OCI-M1 (cell line): ENCODE data around the gene CXCL16.
"Not testable (repeated sequence)": the region's sequence is repeated elsewhere in the genome, so short reads cannot be mapped to it uniquely, and the experiment has no call there.

Experiments used
- DNase-seq: peaks from one replicate; lab custom pipeline; 2025; lab: John Stamatoyannopoulos, UW

Gene CXCL16

DNA sequence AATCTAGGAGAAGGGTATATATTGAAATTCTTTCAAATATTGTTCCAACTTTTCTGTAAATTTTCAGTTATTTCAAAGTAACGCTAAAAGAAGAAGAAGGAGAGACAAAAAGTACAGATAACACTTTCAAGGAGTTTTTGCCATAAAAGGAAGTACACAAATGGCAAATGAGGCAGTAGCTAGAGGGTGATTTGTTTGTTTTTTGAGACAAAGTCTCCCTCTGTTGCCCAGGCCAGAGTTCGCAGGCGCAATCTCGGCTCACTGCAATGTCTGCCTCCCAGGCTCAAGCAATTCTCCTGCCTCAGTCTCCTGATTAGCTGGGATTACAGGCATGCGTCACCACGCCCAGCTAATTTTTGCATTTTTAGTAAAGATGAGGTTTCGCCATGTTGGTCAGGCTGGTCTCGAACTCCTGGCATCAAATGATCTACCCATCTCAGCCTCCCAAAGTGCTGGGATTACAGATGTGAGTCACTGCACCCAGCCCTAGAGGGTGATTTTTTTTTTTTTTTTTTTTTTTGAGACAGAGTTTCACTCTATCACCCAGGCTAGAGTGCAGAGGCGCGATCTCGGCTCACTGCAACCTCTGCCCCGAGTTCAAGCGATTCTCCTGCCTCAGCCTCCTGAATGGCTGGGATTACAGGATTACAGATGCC is 40.2 kb downstream of the CXCL16 start:
- peak; percentile 38 for DNase-seq

DNA sequence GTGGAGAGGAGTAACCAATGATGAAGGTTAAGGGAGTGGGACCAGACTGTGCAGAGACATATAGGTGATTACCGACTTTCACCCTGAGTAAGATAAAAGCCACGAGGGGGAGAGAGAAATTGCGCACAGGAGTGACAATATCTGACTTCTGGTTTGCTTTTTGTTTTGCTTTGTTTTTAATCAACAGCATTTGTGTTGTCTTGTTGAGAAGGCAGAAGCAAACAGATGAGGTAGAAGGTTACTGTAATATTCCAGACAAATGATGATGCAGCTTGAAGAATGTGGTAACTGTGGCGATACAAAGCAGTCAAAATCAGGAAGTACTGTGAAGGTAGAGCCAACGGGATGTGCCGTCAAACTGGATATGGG is 43.3 kb downstream of the CXCL16 start:
- DNase-seq: no peak

DNA sequence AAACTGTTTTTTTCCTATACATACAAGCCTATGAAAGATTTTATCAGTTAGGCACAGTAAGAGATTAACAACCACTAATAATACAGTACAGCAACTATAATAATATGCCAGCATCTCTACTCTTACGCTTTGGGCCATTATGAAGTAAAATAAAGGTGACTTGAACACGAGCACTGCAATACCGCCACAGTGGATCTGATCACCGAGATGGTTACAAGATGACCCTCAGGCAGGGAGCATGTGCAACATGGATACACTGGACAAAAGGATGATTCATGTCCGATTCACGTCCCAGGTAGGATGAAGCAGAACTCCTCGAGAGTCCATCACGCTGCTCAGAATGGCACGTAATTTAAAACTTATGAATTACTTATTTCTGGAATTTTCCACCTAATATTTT is 46.3 kb downstream of the CXCL16 start:
- DNase-seq: no peak

DNA sequence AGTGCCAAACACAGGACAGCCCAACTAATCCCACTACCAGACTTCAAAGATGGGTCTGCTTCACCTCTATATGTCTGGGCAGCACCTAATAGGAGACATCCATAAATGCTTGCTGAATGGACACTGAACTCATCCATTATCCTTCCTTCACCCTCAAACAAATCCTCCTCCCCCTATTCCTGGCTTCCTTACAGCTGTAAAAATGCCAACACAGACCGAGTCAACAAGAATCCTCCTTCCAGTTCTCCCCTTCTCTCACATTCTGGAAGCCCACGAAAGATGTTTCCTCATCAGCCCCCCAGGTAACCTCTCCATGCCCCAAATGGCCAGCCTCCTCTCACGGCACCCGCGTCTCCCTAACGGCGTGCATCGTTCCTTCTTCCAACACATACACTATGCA is 48.0 kb downstream of the CXCL16 start:
- no peak for DNase-seq

DNA sequence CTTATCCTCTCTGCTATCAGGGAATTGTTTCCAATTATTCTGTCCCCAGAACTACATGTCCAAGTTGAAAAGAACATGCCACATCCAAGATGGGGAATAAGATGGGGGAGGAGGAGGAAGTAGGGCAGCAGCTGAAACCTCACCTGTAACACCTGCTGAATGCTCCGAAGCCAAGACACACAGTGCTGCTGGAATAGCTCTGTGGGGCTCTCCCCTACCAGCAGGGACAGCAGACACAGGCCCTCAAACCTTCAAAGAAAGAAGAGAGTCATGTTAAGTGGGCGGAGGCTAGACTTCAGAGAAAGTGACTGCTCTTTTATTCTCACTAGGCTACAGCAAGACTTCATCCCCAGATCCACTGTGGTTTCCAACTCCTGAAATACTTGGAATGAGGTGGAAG is 49.0 kb downstream of the CXCL16 start:
- DNase-seq: no peak

DNA sequence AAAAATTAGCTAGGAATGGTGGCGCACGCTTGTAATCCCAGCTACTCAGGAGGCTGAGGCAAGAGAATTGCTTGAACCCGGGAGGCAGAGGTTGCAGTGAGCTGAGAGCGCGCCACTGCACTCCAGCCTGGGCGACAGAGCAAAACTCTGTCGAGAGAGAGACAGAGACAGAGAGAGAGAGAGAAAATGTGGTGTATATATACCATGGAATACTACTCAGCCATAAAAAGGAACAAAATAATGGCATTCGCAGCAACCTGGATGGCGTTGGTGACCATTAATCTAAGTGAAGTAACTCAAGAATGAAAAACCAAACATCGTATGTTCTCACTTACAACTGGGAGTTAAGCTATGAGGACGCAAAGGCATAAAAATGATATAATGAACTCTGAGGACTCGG is 49.9 kb downstream of the CXCL16 start:
- not testable (repeated sequence) for DNase-seq

DNA sequence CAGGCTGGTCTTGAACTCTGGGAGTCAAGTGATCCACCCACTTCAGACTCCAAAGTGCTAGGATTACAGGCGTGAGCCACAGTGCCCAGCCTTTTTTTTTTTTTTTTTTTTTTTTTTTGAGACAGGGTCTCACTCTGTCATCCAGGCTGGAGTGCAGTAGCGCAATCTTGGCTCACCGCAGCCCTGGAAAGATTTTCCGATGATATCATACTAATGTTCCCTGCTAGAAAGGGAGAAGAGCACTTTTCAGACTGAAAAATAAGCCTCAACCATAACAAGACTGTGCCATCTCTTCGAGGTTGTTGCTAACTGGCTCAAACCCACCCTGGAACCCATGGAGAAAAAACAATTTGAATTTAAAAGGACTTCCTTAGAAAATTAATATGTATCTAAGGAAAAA is 56.0 kb downstream of the CXCL16 start:
- DNase-seq: not testable (repeated sequence)
